NOMO-1 treated with DMSO at 0.1 percent for 48 hours (cell line): ENCODE measurements around the gene RBMS2.

Experiments
- DNase-seq: peaks from one replicate; lab custom pipeline; 2025; ENCODE audit not compliant: unreplicated experiment; lab: John Stamatoyannopoulos, UW

The RBMS2 gene

DNA sequence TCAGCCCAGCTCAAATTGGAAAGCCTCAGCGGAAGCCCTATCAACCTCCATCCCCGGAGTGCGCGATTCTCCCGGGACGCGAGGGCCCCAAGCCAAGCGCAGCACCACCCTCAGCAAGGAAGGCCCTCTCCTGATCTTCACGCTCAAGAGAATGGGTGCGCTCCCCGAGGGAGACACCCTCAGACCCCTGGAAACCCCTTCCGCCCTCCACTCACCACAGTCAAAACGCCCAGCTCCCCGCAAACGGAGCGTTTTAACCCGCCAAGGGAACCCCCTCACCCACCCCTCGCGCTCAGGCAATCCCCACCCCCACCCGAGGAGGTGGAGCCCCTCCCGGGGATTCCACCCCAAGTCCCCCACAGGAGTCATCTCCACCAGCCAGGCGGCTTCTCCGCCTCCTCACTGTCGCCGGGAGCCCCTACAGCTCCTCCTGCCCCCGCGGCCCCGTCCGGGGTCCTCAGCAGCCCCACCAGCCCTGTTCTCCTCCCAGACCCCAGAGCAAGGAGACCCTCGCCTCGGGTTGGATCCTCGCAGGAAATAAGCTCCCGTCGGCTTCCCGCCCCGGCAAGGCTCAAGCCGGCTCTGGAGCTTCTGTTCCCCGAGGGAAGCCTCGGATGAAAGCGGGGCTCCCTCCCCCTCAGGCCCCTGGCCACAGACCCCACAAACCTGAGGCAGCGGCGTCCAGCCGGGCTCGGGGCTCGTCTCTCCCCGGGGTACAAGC, 108.0 kb downstream of the RBMS2 start:
- DNase-seq: no peak

- DNase-seq: peak; percentile 76
Measured at GRCh38 chr12:56630180-56630632, 108.6 kb downstream of the RBMS2 start, which contains the start of gene BAZ2A. BAZ2A (minus strand) TSS chr12:56630326; CDS start chr12:56617530, 12,796 bp downstream.

DNA sequence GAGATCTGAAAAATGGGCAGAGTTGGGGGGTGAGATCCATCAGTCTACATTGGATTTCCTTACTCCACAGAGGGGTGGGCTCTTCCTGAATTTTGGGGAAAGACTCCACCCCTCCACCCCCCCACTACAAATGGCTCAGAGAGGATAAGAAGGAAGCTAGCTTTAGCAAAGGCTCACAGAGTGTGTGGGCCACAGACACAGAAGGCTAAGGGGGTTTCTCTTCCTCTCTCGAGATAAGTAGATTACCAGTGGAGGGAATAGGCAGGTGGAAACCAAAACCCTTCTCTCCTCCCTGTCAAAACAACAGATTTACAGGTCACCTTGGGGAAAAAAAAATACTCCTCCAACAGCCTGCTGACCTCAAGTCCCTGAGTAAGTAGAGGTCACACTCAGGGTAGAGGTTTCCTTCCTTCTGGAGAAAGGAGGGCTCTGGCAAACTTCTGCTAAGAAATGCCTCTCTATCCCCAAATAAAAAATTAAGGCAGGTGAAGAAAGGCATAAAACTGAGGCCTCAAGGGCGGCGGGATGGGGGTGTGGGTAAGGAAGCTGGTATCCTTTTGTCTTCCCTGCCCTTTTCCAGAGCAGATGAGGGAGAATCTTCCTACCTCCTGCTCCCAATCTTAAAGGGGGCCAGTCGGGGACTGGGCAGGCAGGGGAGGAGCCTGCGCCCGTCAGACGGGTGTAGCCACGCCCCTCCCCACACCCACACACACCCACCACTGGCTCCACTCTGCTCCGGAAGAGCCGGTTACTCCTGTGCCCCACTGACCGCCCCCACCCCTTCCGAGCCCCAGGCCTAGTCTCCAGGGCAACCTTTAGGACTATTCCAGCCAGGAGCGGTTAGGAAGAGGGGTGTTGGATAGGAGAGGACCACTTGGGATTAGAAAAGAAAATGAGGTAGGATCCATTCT, 110.4 kb downstream of the RBMS2 start:
- peak; percentile 44 for DNase-seq

GRCh38 chr12:56632701-56633467, 111.3 kb downstream of the RBMS2 start:
- no peak for DNase-seq

GRCh38 chr12:56633468-56634241, 112.0 kb downstream of the RBMS2 start:
- DNase-seq: no peak

DNA sequence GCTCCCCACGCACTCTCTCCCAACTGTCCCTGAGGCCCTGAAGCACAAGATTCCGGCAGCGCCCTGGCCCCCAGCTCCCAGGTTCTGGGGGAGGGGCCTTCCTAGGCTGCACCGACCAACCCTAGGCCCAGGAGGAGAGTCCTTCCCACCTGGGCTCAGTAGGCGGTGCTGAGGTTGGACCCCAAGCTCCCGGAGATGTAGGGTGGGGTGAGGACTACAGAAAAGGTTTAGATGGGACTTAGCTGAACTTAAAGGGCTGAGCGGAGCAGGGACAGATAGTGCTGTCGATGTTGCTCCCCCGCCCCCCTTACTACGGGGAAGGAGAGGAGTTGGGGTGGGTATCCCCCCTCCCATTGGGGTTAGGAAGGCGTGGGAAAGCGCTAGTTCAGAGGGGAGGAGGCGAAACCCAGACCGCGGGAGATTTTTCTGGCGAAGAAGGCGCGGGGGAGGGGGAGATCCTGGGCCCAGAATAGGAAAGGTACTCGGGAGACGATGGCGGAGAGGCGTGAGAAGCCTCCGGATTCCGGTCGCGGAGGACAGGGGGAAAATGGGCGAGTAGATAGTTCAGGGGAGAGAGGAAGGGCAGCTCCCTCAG, 112.7 kb downstream of the RBMS2 start:
- DNase-seq: no peak

GRCh38 chr12:56634837-56635791, 113.5 kb downstream of the RBMS2 start:
- peak; percentile 55 for DNase-seq

DNA sequence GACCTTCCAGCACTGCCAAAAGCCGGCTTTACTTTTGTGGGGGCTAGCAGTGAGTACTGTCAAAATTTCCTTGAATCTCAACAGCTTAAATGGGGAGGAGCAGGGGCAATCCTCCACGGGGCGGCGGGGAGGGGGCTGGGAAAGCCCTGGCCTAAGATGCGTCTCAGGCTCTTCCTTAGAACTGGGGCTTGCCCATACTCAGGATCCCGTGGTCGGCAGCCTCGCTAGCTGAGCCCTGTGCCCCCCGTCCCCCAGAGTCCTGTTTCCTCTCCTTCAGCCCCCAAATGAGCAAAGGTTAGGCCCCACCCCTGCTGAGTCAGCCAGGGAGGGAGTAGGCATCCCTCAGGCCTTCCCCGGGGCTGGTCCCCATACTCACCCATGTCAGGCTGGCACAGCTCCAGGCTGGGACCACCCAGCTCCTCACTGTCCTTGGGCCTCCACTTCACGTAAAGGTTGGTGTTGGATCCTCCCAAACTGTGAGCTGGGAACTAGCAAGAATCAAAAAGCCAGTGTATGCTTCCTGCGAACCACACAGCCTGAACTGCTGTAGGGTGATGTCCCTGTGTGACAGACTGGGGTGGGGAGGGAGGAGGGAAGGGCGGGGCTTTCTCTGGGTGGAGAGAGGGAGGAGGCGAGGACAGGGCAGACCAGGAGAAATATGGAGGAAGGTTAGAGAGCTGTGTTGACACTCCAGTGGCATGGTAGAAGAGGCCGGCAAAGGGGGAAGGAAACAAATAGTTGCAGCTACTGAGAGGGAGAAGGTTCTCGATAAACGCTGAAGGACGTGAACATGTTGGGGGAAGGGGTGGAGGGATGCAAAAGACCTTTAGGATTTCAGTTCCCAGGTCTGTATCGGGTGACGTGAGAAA, 114.4 kb downstream of the RBMS2 start:
- peak; percentile 89 for DNase-seq

DNA sequence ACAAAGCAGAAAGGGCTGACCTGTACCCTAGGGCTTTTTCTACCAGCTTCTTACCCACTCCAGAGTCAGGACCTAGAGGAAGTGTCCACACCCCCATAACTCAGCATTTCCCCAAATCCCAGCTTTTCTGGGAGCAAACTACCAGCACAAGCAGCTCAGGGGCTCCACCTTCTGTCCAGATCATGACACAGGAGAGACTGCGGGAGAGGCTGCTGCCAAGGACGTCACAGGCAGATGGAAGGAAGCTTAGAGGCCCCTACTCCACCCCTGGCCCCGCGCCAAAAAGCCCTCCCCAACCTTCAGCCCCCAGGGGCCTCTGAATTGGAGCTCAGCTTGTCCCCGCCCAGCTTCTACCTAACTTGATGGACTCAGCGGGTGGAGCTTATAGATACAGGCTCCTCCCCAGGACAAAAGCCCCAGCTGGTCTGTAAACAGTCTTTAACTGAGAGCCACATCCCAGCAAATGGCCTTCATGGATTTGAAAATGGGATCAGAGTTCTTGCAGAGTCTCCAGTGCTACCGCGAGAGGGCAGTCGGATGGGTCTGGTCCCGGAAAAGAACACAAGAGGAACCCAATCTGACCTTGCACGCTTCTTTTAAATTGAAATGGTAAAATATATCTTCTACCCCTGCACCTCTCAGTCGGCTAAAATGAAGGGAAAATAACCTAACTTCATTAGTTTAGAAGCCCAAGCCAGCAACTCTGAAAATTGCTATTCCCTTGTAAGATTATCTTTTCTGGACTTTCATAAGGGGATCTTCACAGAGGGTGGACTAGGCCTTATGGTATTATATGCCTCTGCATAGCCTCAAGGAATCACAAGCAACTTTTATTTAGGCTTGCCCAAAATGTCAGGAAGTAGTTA, 115.3 kb downstream of the RBMS2 start:
- DNase-seq: peak; percentile 99

DNA sequence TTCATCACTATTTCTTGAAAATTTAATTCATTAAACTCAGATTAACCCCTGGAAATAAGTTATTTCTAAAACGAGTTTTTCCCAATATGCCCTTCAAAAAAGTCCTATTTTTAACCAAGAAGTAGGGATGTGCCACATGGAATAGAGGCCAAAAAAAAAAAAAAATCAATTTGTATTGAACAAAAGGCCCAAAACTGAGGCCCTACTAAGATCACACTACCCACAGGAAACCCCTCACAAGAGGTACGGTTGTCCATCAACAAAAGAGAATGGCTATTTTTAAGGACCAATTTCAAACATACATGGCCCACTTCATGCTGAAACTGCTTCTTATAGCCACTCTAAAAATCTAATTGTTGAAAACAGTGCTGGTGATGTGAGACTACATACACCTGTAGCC, 116.0 kb downstream of the RBMS2 start:
- DNase-seq: no peak

- DNase-seq: no peak
Measured at GRCh38 chr12:56641219-56641618, 119.6 kb downstream of the RBMS2 start.

- DNase-seq: no peak
Measured at GRCh38 chr12:56644654-56645053, 123.0 kb downstream of the RBMS2 start.

- no peak for DNase-seq
Measured at GRCh38 chr12:56645201-56645716, 123.6 kb downstream of the RBMS2 start.
